Measurements from ENCODE around the gene MVB12B. TPM values are rescaled to one million over a fixed set of nuclear protein-coding genes. Genes with fewer than 3 reads are reported as not detected.

The MVB12B gene
- total RNA-seq, 2 experiments from 2014 or later, result 14.3 to 15.3 TPM

- no peaks in the 10 kb centered on the region for H3K9me3 Mint-ChIP-seq
- H3K27me3 ChIP-seq (ENCODE audit: control insufficient read depth in 1 of 2, insufficient read depth in 2 of 2, low read length in 2 of 2), result no peaks in the 10 kb centered on the region
- POLR2A ChIA-PET, result no interaction called here
- H3K4me3 ChIP-seq (ENCODE audit: low read length), result no peak overlapping the region
- no peak for ATAC-seq (ENCODE audit: poor library complexity)
- H3K4me1 ChIP-seq (ENCODE audit: insufficient read depth, low read length), result peaks cover 7% of the 10 kb centered on the region
- CTCF ChIA-PET, result no interaction called here
- H3K27ac Mint-ChIP-seq, result no peak overlapping the region
- peaks cover 8% of the 10 kb centered on the region for H3K36me3 Mint-ChIP-seq (ENCODE audit: low read depth)
- no peak for DNase-seq
- H3K27ac ChIP-seq (ENCODE audit: low read depth in 1 of 2, low read length in 2 of 2), result no peak overlapping the region
- no peaks in the 10 kb centered on the region for H3K9me3 ChIP-seq (ENCODE audit: control insufficient read depth in 1 of 2, insufficient read depth in 1 of 2, low read length in 2 of 2)
- TF ChIP-seq CTCF (IDR thresholded peaks at IDR 0.05), result no peak
- H3K4me3 Mint-ChIP-seq, result no peak overlapping the region
- intact Hi-C loops (cut with DNase I, micrococcal nuclease), result no loop called here
- no peaks in the 10 kb centered on the region for H3K36me3 ChIP-seq (ENCODE audit: insufficient read depth, low read length)
- H3K4me1 Mint-ChIP-seq (ENCODE audit: low read depth), result peaks cover 38% of the 10 kb centered on the region
- no peaks in the 10 kb centered on the region for H3K27me3 Mint-ChIP-seq
Observed at GRCh38 chr9:126334721-126335621, 8.3 kb downstream of the MVB12B start.

- no peak for ATAC-seq (ENCODE audit: poor library complexity)
- Histone ChIP-seq H3K27me3 (ENCODE audit: control insufficient read depth in 1 of 2, insufficient read depth in 2 of 2, low read length in 2 of 2) (no peaks in the 10 kb centered on the region), H3K4me1 (ENCODE audit: insufficient read depth, low read length) (peaks cover 6% of the 10 kb centered on the region), H3K36me3 (ENCODE audit: insufficient read depth, low read length) (peaks cover 7% of the 10 kb centered on the region), H3K9me3 (ENCODE audit: control insufficient read depth in 1 of 2, insufficient read depth in 1 of 2, low read length in 2 of 2) (no peaks in the 10 kb centered on the region), H3K4me3 (ENCODE audit: low read length) (no peak overlapping the region), H3K27ac (ENCODE audit: low read depth in 1 of 2, low read length in 2 of 2) (no peak overlapping the region)
- no peak overlapping the region for H3K4me3 Mint-ChIP-seq
- no peaks in the 10 kb centered on the region for H3K27me3 Mint-ChIP-seq
- peaks cover 15% of the 10 kb centered on the region for H3K36me3 Mint-ChIP-seq (ENCODE audit: low read depth)
- POLR2A ChIA-PET, result no interaction called here
- no peak overlapping the region for H3K27ac Mint-ChIP-seq
- TF ChIP-seq CTCF (IDR thresholded peaks at IDR 0.05), result no peak
- intact Hi-C loops (cut with DNase I, micrococcal nuclease), result no loop called here
- CTCF ChIA-PET, result interaction anchor here (1.2 to 1.5 kb wide), 2 partner anchors 10 to 15 kb away, joined by 3 to 4 read pairs; no protein-coding TSS in a partner anchor
- H3K9me3 Mint-ChIP-seq, result no peaks in the 10 kb centered on the region
- no peak for DNase-seq
- H3K4me1 Mint-ChIP-seq (ENCODE audit: low read depth), result peaks cover 27% of the 10 kb centered on the region
Observed at GRCh38 chr9:126335837-126336735, 9.5 kb downstream of the MVB12B start.

- no peak overlapping the region for H3K27ac Mint-ChIP-seq
- Histone ChIP-seq H3K27me3 (ENCODE audit: control insufficient read depth in 1 of 2, insufficient read depth in 2 of 2, low read length in 2 of 2) (no peaks in the 10 kb centered on the region), H3K4me1 (ENCODE audit: insufficient read depth, low read length) (peaks cover 5% of the 10 kb centered on the region), H3K9me3 (ENCODE audit: control insufficient read depth in 1 of 2, insufficient read depth in 1 of 2, low read length in 2 of 2) (no peaks in the 10 kb centered on the region), H3K27ac (ENCODE audit: low read depth in 1 of 2, low read length in 2 of 2) (no peak overlapping the region), H3K36me3 (ENCODE audit: insufficient read depth, low read length) (peaks cover 12% of the 10 kb centered on the region), H3K4me3 (ENCODE audit: low read length) (no peak overlapping the region)
- H3K9me3 Mint-ChIP-seq, result no peaks in the 10 kb centered on the region
- H3K27me3 Mint-ChIP-seq, result no peaks in the 10 kb centered on the region
- H3K4me3 Mint-ChIP-seq, result no peak overlapping the region
- ATAC-seq (ENCODE audit: poor library complexity) (no peak), DNase-seq (peak in 2 of 14 experiments; percentile 35 to 37)
- peaks cover 21% of the 10 kb centered on the region for H3K36me3 Mint-ChIP-seq (ENCODE audit: low read depth)
- ChIA-PET CTCF (interaction anchor here (1.2 to 1.5 kb wide), 2 partner anchors 9 to 16 kb away, joined by 3 to 4 read pairs; no protein-coding TSS in a partner anchor), POLR2A (no interaction called here)
- intact Hi-C loops (cut with DNase I, micrococcal nuclease), result no loop called here
- TF ChIP-seq CTCF (IDR thresholded peaks at IDR 0.05), result no peak
- H3K4me1 Mint-ChIP-seq (ENCODE audit: low read depth), result peaks cover 19% of the 10 kb centered on the region
Observed at GRCh38 chr9:126336736-126337325, 10.2 kb downstream of the MVB12B start.

All from CD4-positive, alpha-beta T cell (primary cell).